ENCODE measurements around the gene GNGT1.

Gene GNGT1

DNA sequence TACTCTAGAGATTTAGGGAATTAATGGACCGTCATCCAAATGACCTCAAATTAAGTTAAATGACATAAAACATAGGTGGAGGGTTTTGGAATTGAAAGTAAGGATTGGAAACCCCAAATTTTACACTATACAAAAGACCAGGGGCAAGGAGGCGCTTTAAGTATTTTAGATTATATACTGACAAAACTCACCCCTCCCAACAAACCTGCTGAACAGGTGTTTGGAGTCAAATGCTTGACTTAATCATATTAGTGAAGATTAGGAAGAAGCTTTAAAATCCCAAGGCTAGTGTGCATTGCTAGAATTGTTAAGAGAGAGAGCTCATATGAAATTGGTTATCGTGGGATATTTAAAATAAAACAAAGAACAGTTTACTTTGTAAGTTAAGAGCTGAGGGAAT lies at the start of gene GNGT1:
TSS of gene GNGT1 (plus strand) at position 301 of the 400 bp plus-strand sequence. CDS start 180 bp downstream, outside the sequence.
- no peak for FAIRE-seq
- DNase-seq (ENCODE audit: extremely low spot score, insufficient read length, low read depth), result no peak

DNA sequence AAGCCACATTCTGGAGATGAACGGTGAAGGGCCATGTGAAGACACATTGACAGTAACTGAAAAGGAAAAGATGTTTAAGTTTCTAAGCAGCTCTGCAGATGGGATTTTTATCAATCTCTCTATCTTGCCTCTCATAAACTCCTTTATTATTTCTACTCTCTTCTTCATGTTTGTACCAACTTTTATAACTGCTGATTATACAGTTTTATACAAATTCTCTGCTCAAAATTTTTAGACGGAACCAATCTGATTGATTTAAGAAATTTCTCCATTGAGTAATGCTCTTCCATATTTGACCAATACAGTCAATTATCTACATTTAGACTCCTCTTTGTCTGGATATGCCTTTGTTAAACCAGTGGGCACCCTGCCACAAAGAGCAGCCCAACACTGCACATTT lies 47.5 kb upstream of the GNGT1 start:
- no peak for FAIRE-seq
- no peak for DNase-seq (ENCODE audit: extremely low spot score, insufficient read length, low read depth)

DNA sequence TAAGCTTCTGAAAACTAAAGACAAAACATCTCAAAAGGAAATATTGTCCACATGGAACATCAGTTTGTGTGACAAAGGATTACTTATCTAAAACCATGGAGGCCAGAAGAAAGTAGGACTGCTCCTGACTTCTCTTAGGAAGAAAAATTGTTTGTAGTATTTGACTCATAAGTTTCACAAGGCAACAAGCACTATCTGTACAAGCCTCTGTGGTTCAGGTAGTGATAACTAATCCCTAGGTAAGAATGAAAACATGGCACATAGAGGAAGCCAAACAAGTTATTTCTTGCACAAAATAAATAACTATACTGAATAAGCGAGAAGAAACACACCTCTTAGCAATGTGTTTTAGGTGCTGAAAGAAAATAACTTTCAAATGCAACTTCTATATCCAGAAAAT lies 46.1 kb upstream of the GNGT1 start:
- FAIRE-seq, result no peak

DNA sequence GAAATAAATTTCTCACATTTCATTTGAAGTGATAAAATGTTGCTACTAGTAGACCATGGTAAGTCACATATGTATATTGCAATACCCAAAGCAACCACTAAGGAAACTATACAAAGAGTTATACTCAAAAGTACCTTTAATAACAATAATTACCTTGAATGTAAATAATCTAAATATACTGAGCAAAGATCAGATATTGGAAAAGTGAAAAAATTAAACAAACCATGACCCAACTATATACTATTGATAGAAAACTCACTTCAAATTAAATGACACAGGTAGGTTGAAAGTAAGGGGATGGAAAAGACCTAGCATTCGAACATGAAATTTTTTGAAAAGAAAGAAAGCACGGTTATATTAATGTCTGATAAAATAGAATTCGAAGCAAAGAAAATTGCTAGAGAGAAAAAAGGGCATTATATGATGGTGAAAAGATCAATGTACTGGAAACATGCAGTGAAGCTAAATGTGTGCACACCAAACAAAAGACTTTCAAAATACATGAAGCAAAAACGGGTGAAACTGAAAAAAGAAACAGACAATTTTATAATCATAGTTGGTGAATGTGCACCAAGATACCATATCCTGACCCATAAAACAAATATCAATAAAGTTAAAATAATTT lies 44.9 kb upstream of the GNGT1 start:
- FAIRE-seq (no peak), DNase-seq (ENCODE audit: extremely low spot score, insufficient read length, low read depth) (no peak)

More for the DNA sequence above, 46.1 kb upstream of the GNGT1 start:
- DNase-seq (ENCODE audit: extremely low spot score, insufficient read length, low read depth), result no peak

GRCh38 chr7:93862651-93863050 lies 43.7 kb upstream of the GNGT1 start:
- DNase-seq (ENCODE audit: extremely low spot score, insufficient read length, low read depth), result no peak
- FAIRE-seq, result no peak

DNA sequence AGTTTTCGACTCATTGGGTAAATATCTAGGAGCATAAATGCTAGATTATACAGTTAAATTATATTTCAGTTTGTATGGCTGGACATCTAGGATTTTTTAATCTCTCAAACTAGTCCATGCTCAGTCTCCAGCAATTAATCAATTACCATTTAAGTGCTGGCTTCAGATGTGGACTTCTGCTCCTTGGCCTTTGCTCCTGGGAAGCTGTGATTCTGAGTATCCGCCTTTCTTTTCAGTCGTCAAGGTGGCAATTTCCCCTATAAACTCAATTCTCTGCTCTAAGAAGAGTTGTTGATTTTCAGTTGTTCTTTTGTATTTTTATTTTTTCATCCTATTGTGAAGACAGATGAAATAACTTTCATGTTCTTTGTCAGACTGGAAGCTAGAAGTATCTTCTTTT lies 39.5 kb upstream of the GNGT1 start:
- no peak for DNase-seq (ENCODE audit: extremely low spot score, insufficient read length, low read depth)
- FAIRE-seq, result no peak

DNA sequence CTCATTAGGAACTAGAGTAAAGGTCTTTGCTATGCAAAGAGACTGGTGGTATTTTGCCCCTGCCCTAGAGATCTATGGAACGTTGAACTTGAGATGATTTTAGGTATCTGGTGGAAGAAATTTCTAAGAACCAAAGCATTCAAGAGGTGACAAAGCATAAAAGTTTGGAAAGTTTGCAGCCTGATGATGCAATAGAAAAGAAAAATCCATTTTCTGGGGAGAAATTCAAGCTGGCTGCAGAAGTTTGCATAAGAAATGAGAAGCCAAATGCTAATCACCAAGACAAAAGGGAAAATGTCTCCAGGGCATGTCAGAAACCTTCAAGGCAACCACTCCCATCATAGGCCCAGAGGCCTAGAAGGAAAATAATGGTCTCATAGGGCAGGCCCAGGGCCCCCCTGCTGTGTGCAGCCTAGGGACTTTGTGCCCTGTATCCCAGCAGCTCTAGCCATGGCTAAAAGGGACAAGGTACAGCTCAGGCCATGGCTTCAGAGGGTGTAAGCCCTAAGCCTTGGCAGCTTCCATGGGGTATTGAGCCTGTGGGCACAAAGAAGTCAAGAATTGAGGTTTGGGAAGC lies 32.3 kb upstream of the GNGT1 start:
- FAIRE-seq (no peak), DNase-seq (ENCODE audit: extremely low spot score, insufficient read length, low read depth) (no peak)

- FAIRE-seq, result no peak
- DNase-seq (ENCODE audit: extremely low spot score, insufficient read length, low read depth), result no peak
Observed at GRCh38 chr7:93877742-93878141, 28.6 kb upstream of the GNGT1 start.

- DNase-seq (ENCODE audit: extremely low spot score, insufficient read length, low read depth), result no peak
- FAIRE-seq, result no peak
Observed at GRCh38 chr7:93879356-93879755, 27.0 kb upstream of the GNGT1 start.

DNA sequence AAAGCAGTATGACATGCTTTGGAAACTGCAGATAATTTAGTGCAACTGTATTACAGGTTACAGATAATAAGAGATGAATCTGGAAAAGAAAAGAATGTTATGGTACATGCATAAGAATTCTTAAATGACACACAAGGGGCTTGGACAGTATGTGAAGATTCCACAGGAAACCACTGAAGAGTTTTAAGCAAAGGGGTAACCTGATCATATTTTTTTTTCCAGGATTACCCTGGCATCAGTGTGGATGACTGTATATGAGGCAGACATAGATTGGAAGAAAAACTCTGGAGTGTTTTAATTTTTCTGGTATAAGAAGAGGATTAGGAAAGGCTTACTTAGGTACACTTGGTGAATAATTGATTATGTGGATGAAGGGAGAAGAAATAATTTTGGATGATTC lies 23.9 kb upstream of the GNGT1 start:
- DNase-seq (ENCODE audit: extremely low spot score, insufficient read length, low read depth) (no peak), FAIRE-seq (no peak)

DNA sequence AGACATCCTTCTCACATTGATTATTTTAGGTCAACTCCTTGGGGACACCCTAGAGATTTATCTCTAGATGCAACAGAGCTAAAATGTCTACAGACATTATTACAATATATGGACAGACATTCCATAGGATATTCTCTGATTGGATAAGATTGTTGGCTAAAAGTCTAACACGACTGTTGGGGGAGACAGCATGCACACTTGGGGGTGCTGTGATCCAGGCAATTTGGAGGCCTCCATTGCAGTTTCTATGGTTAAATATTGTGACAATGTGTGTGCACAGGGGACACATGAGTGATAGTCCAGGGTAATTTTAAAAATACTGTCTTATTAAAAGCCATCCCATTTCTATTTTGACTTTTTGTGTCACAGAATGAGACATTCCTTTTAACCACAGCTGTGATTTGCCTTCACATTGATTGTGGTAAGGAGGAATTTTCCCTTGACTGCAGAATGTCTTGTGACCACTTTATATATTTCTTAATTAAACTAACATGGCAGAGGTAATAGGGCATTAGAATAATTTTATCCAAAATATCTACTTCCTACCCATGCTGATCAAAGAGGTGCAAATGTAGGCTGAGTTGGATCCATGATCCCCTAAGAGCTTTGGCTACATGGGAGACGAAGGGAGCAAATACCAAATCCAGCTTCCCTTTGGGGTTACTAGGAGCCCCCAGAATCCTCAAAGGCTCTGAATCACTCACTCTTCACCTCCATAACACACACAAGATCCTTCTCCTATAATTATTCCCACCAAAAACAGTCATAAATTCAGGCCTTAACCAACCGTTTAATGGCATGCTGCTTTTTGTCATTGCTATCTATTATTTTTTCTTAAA lies 23.1 kb upstream of the GNGT1 start:
- no peak for FAIRE-seq
- no peak for DNase-seq (ENCODE audit: extremely low spot score, insufficient read length, low read depth)

DNA sequence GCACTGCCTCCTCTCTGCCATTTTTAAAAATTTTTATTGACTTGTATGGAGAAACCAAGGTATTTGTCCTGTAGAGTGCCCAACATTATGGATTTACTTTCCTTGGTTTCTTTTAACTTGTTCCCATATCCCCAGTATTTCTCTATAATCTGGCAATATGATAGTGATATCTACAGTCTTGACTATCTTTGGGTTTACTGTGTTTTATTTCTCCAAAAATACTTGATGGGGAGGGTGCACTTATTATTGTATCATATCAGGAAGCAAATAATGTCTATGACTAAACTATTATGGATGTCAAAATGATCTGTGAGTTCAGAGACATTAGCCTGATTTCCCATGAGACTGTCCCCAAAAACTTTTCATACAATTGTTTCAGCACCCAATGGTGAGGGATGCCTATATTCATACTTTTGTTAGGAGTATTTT lies 22.4 kb upstream of the GNGT1 start:
- DNase-seq (ENCODE audit: extremely low spot score, insufficient read length, low read depth) (no peak), FAIRE-seq (no peak)

DNA sequence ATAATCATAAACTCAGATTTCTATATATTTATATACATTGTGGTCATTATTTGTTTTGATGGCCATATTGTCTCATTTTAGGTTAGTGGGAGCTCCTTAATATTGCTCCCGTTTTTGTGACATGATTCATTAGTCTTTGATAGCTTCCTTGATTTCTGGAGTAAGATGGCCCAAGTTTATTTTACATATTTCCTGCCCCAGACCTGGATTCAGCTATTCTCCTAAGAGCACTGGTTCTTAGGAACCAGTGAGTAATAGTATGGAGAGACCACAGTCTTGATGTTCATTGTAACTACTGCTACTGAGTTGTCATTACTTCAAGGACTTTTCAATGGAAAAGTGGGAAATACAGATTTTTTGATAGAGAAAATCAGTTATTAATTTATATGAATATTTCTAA lies 21.8 kb upstream of the GNGT1 start:
- no peak for DNase-seq (ENCODE audit: extremely low spot score, insufficient read length, low read depth)
- no peak for FAIRE-seq

DNA sequence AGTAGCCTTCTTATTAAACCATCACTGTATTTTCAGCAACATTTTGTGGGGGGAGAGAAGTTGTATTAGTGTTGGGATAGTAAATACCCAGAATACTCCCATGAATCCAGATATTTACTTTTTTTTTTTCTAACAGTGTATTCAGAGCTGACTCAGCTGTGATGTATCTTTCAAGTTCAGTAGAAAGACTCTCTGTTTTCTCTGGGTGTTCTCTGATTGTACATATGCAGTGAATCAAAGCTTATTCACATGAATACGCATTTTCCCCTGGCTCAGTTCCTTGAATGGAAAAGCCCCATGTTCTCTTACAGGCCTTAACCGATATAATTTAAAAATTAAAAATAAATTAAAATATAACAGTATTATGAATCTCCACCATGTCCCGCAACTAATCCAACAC lies 17.1 kb upstream of the GNGT1 start:
- no peak for FAIRE-seq
- DNase-seq (ENCODE audit: extremely low spot score, insufficient read length, low read depth), result no peak

DNA sequence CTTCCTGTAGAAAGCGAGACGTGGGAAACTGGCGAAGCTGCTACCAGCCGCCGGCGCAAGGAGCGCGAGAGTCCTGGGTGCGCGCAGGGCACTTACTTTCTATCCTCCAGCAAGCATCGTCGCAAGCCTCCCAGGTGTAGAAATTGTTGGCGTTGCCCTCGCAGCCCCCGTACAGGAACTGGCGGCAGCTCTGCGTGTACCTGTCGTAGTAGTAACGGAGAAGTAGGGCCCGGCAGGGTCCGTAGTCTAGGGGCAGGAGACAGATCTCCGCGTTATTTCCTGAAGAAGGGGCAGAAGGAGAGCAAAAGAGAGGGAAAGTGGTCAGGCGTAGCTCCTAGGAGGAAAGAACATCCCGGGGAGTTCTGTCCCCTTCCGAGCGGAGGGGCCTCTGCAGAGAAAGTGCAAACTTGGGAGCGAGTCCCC lies 16.3 kb upstream of the GNGT1 start:
- no peak for DNase-seq (ENCODE audit: extremely low spot score, insufficient read length, low read depth)
- peak; percentile 56 for FAIRE-seq

DNA sequence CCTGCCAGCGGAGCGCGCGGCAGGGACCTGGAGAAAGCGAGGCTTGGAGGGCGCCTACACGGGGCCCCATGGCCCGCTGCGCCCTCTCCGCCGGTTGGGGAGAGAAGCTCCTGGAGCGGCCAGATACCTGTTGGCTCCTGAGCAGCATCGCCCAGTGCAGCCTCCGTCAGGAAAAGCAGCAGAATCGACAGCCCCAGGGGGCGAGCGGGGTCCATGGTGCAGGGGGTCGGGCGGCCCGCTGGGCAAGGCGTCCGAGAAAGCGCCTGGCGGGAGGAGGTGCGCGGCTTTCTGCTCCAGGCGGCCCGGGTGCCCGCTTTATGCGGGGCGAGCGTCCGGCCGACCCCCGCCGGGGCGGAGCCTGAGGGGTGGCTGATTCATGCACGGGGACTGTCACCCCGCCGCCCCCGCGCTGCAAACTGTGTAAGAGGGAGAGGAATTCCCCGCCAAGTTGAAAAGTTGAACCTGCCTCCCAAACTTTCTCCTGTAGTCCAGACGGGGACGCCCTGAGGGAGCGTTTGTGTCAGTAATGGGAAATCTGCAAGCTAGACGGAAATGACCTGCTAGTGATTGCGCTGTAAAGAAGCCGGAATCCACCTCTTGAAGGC lies 15.8 kb upstream of the GNGT1 start, which contains the start of gene TFPI2:
TSS of gene TFPI2 (minus strand) at position 290 of the 605 bp plus-strand sequence. CDS start at position 215, 75 bp downstream.
- FAIRE-seq (no peak), DNase-seq (ENCODE audit: extremely low spot score, insufficient read length, low read depth) (no peak)

- FAIRE-seq, result no peak
- no peak for DNase-seq (ENCODE audit: extremely low spot score, insufficient read length, low read depth)
Observed at GRCh38 chr7:93894426-93894825, 11.9 kb upstream of the GNGT1 start.

DNA sequence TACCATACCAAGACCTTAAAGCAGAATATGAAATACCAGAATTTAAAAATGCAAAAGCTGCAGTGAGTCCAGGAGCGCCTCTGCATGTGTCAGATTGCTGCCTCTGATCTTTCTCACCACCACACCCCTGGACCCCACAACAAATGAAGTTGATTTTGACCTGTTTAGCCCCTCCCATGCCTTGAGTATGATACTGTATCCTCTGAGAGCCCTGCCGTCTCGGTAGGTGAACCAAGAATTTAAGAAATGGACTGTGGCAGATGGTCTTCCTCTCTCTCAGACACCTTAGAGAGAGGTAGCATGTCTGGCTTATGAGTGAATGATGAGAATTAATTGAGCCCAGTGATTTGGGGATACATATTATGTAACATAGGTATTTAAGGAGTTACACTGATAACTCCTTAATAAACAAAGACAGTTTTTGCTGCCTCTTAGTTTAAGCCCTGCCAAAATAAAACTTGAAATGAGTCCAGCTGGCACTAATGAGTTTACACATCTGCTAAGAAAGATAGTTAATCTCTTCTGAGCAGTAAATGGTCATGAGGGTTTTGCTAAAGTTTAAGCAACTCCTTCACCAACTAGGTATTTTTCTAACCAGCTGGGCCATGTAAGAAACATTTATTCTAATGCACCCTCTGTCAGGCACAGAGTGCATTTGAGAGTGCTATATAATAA lies 11.3 kb upstream of the GNGT1 start:
- DNase-seq (ENCODE audit: extremely low spot score, insufficient read length, low read depth) (no peak), FAIRE-seq (no peak)

DNA sequence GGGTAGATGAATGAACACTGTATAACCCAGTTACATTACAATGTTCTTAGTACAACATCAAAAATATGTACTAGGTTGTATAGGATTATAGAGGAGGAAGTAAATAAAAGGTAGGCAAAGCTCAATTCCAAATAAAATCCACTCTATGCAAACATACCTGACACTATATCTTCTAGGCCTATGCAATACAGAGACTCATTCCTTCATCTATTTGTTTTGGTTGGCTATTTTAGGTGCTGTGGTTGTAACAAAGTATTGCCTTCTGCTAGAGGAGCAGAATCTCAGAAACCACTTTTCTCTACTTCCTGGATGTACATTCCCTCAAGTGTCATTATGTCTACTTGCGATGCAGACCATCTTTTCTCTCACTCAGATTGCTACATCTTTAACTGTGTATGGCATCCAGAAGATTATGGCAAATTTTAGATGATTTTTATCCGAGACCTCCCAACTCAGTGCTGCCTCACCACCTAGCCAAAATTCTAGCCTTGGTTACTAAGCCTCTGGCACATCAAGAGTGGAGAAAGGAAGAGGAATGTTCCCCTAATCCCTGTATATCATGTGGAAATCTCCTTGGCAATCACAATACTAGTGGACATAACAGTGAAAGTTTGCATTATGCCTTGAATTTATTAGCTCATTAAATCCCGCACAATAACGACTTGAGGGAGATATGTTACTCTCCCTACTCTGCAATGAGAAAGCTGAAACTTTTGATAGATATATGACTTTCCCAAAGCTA lies 10.3 kb upstream of the GNGT1 start:
- no peak for DNase-seq (ENCODE audit: extremely low spot score, insufficient read length, low read depth)
- no peak for FAIRE-seq

DNA sequence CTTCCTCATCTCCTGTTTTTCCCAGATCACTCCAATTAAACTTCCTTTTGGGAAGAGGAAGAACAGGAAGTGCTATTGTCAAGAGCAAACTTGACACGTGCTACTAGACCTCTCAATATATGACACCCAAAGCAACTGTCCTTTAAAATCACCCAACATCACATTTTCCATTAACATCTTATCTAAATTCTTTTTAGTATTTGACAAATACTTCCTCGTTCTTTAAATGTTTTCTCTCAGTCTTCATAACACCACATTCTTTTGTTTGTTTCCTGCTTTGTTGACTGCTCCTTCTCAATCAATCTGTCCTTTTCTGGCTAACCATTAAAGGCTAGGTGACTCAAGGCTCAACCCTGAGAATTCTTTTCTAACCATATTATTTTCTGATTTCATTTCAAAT lies 8.7 kb upstream of the GNGT1 start:
- DNase-seq (ENCODE audit: extremely low spot score, insufficient read length, low read depth) (no peak), FAIRE-seq (no peak)

Measured in GM18507 (cell line).